ENCODE results near the gene STBD1. TPM values are rescaled to one million over a fixed set of nuclear protein-coding genes. Genes with fewer than 3 reads are reported as not detected.

Gene STBD1
- total and polyA plus RNA-seq, 4 donors = 10.3 to 42.5 (median 30.3) TPM

GRCh38 chr4:76322236-76322635 lies 15.7 kb downstream of the STBD1 start (continued):
- TF ChIP-seq YY1 (IDR thresholded peaks at IDR 0.05) = no peak
- no peak for TF ChIP-seq HNF4A (conservative IDR thresholded peaks at IDR 0.05)
- TF ChIP-seq HNF4G (IDR thresholded peaks at IDR 0.05) = no peak
- no peak for TF ChIP-seq MAX (IDR thresholded peaks at IDR 0.05)
- TF ChIP-seq FOXA1 (IDR thresholded peaks at IDR 0.05) = no peak
- TF ChIP-seq CTCF (IDR thresholded peaks at IDR 0.05; ENCODE audit: low read depth, low read length, missing input control) = no peak

GRCh38 chr4:76325072-76325471 lies 18.5 kb downstream of the STBD1 start:
- no peak overlapping the region for H3K4me3 ChIP-seq (ENCODE audit: low read depth in 1 of 3, low read length in 3 of 3)
- no peak for DNase-seq (ENCODE audit: low spot score)
- no peaks in the 10 kb centered on the region for H3K4me1 ChIP-seq (ENCODE audit: control insufficient read depth in 4 of 4, insufficient read depth in 4 of 4, low read length in 3 of 4)
- H3K36me3 ChIP-seq (ENCODE audit: control insufficient read depth in 4 of 4, insufficient read depth in 3 of 4, low read depth in 1 of 4, low read length in 3 of 4) = peaks cover 0 to 2% (median 0%) of the 10 kb centered on the region in 4 donors
- TF ChIP-seq MAX (IDR thresholded peaks at IDR 0.05) = no peak
- no peak for TF ChIP-seq ZBTB33 (IDR thresholded peaks at IDR 0.05)
- TF ChIP-seq HNF4G (IDR thresholded peaks at IDR 0.05) = no peak
- TF ChIP-seq, protein P1, sequence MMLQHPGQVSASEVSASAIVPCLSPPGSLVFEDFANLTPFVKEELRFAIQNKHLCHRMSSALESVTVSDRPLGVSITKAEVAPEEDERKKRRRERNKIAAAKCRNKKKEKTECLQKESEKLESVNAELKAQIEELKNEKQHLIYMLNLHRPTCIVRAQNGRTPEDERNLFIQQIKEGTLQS (IDR thresholded peaks at IDR 0.05) = no peak
- TF ChIP-seq RXRA (IDR thresholded peaks at IDR 0.05) = no peak
- TF ChIP-seq JUND (IDR thresholded peaks at IDR 0.05) = no peak
- no peak for TF ChIP-seq SP1 (IDR thresholded peaks at IDR 0.05)
- no peak for TF ChIP-seq GABPA (IDR thresholded peaks at IDR 0.05 in 1 of 2, conservative IDR thresholded peaks at IDR 0.05 in 1 of 2)
- no peak for TF ChIP-seq RAD21 (IDR thresholded peaks at IDR 0.05)
- TF ChIP-seq FOXA2 (IDR thresholded peaks at IDR 0.05) = no peak
- no peak for TF ChIP-seq TAF1 (conservative IDR thresholded peaks at IDR 0.05)
- H3K27me3 ChIP-seq (ENCODE audit: control insufficient read depth in 4 of 4, insufficient read depth in 4 of 4, low read length in 3 of 4) = no peaks in the 10 kb centered on the region
- H3K9me3 ChIP-seq (ENCODE audit: control insufficient read depth in 4 of 4, low read length in 3 of 4) = peaks cover 4 to 9% (median 7%) of the 10 kb centered on the region in 4 donors
- H3K9ac ChIP-seq (ENCODE audit: low read depth in 1 of 2, low read length in 2 of 2) = no peak overlapping the region
- no peak overlapping the region for H3K27ac ChIP-seq (ENCODE audit: low read depth in 1 of 2, low read length in 2 of 2)

- TF ChIP-seq MAX (IDR thresholded peaks at IDR 0.05) (no peak), EGR1 (IDR thresholded peaks at IDR 0.05; ENCODE audit: low read depth in 2 of 2) (no peak), RXRA (IDR thresholded peaks at IDR 0.05) (no peak), NR2F2 (IDR thresholded peaks at IDR 0.05) (no peak), TAF1 (conservative IDR thresholded peaks at IDR 0.05) (no peak), RAD21 (IDR thresholded peaks at IDR 0.05) (no peak), SP1 (IDR thresholded peaks at IDR 0.05) (no peak), FOXA1 (IDR thresholded peaks at IDR 0.05) (no peak), FOXA2 (IDR thresholded peaks at IDR 0.05) (no peak), HNF4A (conservative IDR thresholded peaks at IDR 0.05) (no peak), REST (IDR thresholded peaks at IDR 0.05) (no peak), HNF4G (IDR thresholded peaks at IDR 0.05) (no peak), YY1 (IDR thresholded peaks at IDR 0.05) (no peak), CTCF (IDR thresholded peaks at IDR 0.05; ENCODE audit: low read depth, low read length, missing input control) (no peak), GABPA (IDR thresholded peaks at IDR 0.05 in 1 of 2, conservative IDR thresholded peaks at IDR 0.05 in 1 of 2) (no peak), JUND (IDR thresholded peaks at IDR 0.05) (no peak)
- no peaks in the 10 kb centered on the region for H3K27me3 ChIP-seq (ENCODE audit: control insufficient read depth in 4 of 4, insufficient read depth in 4 of 4, low read length in 3 of 4)
- peaks cover 0 to 2% (median 0%) of the 10 kb centered on the region in 4 donors for H3K36me3 ChIP-seq (ENCODE audit: control insufficient read depth in 4 of 4, insufficient read depth in 3 of 4, low read depth in 1 of 4, low read length in 3 of 4)
- H3K9ac ChIP-seq (ENCODE audit: low read depth in 1 of 2, low read length in 2 of 2) = no peak overlapping the region
- no peak overlapping the region for H3K4me3 ChIP-seq (ENCODE audit: low read depth in 1 of 3, low read length in 3 of 3)
- H3K4me1 ChIP-seq (ENCODE audit: control insufficient read depth in 4 of 4, insufficient read depth in 4 of 4, low read length in 3 of 4) = no peaks in the 10 kb centered on the region
- no peak for DNase-seq (ENCODE audit: low spot score)
- H3K27ac ChIP-seq (ENCODE audit: low read depth in 1 of 2, low read length in 2 of 2) = no peak overlapping the region
- peaks cover 4 to 9% (median 7%) of the 10 kb centered on the region in 4 donors for H3K9me3 ChIP-seq (ENCODE audit: control insufficient read depth in 4 of 4, low read length in 3 of 4)
Observed at GRCh38 chr4:76326515-76326914, 20.0 kb downstream of the STBD1 start.

Data from liver (tissue), 9 donors.